Esophagus muscularis mucosa (tissue), 4 donors: ENCODE measurements around the gene NECTIN1. TPM values are rescaled to one million over a fixed set of nuclear protein-coding genes. Genes with fewer than 3 reads are reported as not detected.

Experiments used
- DNase-seq: peaks from one replicate; pipeline ENCODE4 v3.0.0-alpha.2; 2017; ENCODE audit errors: extremely low spot score
- H3K27ac ChIP-seq, 4 donors: fragments of 200-600 bp; sonication (generic); replicated peaks in 1 of 4; 1 replicate in 3 of 4; 2 replicates in 1 of 4; pipeline ENCODE4 v1.5.1; 2016 to 2019; ENCODE audit warnings: mild to moderate bottlenecking in 1 of 4
- H3K27me3 ChIP-seq, 4 donors: fragments of 200-600 bp; sonication (generic); one replicate each; pipeline versions ENCODE4 v1.5.1 to v1.6.0; 2016 to 2019
- H3K36me3 ChIP-seq, 4 donors: fragments of 200-600 bp; sonication (generic); one replicate each; pipeline ENCODE4 v1.5.1; 2016 to 2019
- H3K4me1 ChIP-seq, 4 donors: fragments of 200-600 bp; sonication (generic); one replicate each; pipeline ENCODE4 v1.5.1; 2016 to 2019
- H3K4me3 ChIP-seq, 4 donors: fragments of 200-600 bp; sonication (generic); 1 replicate in 2 of 4; 2 replicates in 2 of 4; pipeline ENCODE4 v1.5.1; 2016 to 2019; ENCODE audit warnings: mild to moderate bottlenecking in 4 of 4, moderate library complexity in 1 of 4
- H3K9me3 ChIP-seq, 4 donors: fragments of 200-600 bp; sonication (generic); 1 replicate in 3 of 4; 2 replicates in 1 of 4; pipeline ENCODE4 v1.5.1; 2016 to 2019
- EP300 ChIP-seq: sonication (generic); formaldehyde crosslinking; IDR thresholded peaks from one replicate; pipeline ENCODE4 v1.6.1; 2017; ENCODE audit warnings: antibody characterized with exemption
- POLR2A ChIP-seq: fragments of 450-650 bp; IDR thresholded peaks from one replicate; pipeline ENCODE4 v1.6.1; 2017; ENCODE audit warnings: antibody characterized with exemption, moderate library complexity, mild to moderate bottlenecking, low read depth
- POLR2AphosphoS5 ChIP-seq, 2 donors: sonication (generic); formaldehyde crosslinking; IDR thresholded peaks; one replicate each; pipeline ENCODE4 v1.6.1; 2017; ENCODE audit warnings: antibody characterized with exemption in 2 of 2
- WGBS: methylation state at CpG from one replicate; pipeline ENCODE4 v1.1.5; 2018; 5-methylcytosine and 5-hydroxymethylcytosine counted together
- intact Hi-C: fragments of 100-400 bp; cut with DNase I; formaldehyde crosslinking; loops from one replicate; pipeline ENCODE4 v1.15.1; 2023
- total RNA-seq, 4 donors: library from RNA; depleted of rRNA; stranded (reverse); fragments of >200 nt; gene quantifications; one replicate each; pipeline versions ENCODE4 v1.1.0 to v1.2.1, GENCODE V29; 2016
- TF ChIP-seq, protein P1 (sequence below), 3 experiments: fragments of 200-600 bp in 2 of 3; fragments of 450-650 bp in 1 of 3; sonication (generic) in 2 of 3; IDR thresholded peaks; one replicate each; pipeline ENCODE4 v1.5.1; 2017 to 2019; ENCODE audit warnings: antibody characterized with exemption in 3 of 3, mild to moderate bottlenecking in 2 of 3, moderate library complexity in 1 of 3

The NECTIN1 gene
- total RNA-seq, 4 donors from 2014 or later: 1.7 to 4.0 (median 2.5) TPM

DNA sequence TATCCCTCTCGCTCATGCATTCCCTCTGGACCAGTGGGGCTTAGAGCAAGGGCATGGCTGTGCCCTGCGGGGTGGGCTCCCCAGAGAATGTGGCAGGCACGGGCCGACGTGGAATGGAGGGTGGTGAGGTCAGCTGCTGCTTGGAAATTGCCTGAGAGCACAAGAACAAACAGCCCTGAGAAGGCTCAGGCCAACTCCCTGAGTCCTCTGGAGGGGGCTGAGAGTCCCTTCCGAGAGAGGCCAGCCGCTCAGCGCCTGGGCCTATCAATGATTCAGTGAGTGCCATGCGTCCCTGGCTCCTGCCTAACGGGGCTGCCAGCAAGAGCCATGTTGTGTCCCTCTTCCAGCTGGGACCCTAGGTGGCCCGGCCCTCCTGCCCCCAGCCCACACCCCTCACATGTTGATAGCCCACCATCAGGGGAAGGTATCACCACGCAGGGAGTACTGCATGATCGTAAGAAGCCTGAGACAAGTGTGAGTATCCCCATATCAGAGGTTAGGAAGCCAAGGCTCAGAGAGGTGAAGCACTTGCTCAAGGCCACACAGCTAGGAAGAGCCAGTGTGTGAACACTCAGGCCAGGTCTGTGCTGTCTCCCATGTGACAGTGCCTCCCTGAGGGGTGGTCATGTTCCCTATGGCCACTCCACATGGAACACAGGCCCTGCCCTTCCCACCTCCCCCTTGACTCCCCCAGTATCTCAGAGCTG, 55.8 kb downstream of the NECTIN1 start:
- no peak for DNase-seq
- intact Hi-C loops: no loop called here
- Histone ChIP-seq H3K27me3 (no peaks in the 10 kb centered on the region), H3K9me3 (no peaks in the 10 kb centered on the region), H3K4me1 (peaks cover 17 to 25% (median 22%) of the 10 kb centered on the region in 4 donors), H3K27ac (no peak overlapping the region), H3K4me3 (no peak overlapping the region), H3K36me3 (peaks cover 0 to 39% (median 23%) of the 10 kb centered on the region in 4 donors)
- 86% methylated on average over 13 of the region's 13 CpGs for WGBS
- TF ChIP-seq POLR2A (no peak), POLR2AphosphoS5 (IDR thresholded peaks at IDR 0.05) (no peak), EP300 (no peak)
- TF ChIP-seq, protein P1, sequence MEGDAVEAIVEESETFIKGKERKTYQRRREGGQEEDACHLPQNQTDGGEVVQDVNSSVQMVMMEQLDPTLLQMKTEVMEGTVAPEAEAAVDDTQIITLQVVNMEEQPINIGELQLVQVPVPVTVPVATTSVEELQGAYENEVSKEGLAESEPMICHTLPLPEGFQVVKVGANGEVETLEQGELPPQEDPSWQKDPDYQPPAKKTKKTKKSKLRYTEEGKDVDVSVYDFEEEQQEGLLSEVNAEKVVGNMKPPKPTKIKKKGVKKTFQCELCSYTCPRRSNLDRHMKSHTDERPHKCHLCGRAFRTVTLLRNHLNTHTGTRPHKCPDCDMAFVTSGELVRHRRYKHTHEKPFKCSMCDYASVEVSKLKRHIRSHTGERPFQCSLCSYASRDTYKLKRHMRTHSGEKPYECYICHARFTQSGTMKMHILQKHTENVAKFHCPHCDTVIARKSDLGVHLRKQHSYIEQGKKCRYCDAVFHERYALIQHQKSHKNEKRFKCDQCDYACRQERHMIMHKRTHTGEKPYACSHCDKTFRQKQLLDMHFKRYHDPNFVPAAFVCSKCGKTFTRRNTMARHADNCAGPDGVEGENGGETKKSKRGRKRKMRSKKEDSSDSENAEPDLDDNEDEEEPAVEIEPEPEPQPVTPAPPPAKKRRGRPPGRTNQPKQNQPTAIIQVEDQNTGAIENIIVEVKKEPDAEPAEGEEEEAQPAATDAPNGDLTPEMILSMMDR (IDR thresholded peaks at IDR 0.05): no peak

DNA sequence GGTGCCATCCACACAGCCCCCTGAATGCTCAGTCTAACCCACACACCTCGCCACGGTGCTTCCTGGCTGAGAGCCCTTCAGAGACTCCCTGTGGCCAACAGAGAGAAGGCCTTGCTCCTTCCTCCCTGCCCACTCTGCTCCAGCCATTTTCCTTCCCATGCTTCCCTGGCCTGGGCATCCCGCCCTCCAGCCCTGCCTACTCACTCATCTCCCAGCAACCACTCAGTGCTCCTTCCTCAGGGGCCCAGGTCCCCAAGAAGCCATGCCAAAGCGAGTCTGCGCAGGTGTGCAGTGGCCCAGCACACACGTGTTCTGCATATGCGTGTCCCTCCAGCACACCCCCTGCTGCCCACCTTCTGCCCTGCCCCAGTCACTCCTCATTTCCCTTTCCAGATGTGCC, 56.4 kb downstream of the NECTIN1 start:
- peaks cover 17 to 25% (median 22%) of the 10 kb centered on the region in 4 donors for H3K4me1 ChIP-seq
- H3K27me3 ChIP-seq: no peaks in the 10 kb centered on the region
- intact Hi-C loops: no loop called here
- TF ChIP-seq EP300 (no peak), POLR2AphosphoS5 (IDR thresholded peaks at IDR 0.05) (no peak), POLR2A (no peak)
- TF ChIP-seq, protein P1 (IDR thresholded peaks at IDR 0.05): no peak
- 91% methylated on average over 7 of the region's 7 CpGs for WGBS
- H3K4me3 ChIP-seq: no peak overlapping the region
- H3K36me3 ChIP-seq: peaks cover 0 to 33% (median 21%) of the 10 kb centered on the region in 4 donors
- no peaks in the 10 kb centered on the region for H3K9me3 ChIP-seq
- no peak for DNase-seq
- no peak overlapping the region for H3K27ac ChIP-seq

DNA sequence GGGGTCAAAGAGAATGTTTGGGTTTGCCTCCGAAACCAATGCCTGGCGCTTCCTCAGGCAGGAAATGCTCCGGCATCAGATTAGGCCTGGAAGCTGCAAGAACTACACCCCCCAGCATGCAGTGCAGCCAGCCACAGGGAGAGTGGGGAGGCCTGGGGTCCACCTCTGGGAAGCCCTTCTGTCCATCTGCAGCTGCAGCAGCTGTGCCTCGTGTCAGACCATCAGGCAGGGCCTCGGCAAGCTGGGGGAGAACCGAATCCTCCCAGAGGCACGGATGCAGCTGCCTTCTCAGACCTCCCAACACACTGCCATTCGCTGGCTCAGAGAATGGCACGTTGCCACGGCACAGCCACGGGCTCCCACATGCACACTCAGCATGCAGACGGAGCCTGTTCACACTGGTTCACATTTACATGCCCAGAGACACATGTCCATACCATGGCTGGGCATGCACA, 57.4 kb downstream of the NECTIN1 start:
- peaks cover 0 to 23% (median 14%) of the 10 kb centered on the region in 4 donors for H3K36me3 ChIP-seq
- H3K4me1 ChIP-seq: peaks cover 19 to 29% (median 25%) of the 10 kb centered on the region in 4 donors
- H3K27ac ChIP-seq: no peak overlapping the region
- no peaks in the 10 kb centered on the region for H3K9me3 ChIP-seq
- TF ChIP-seq POLR2A (no peak), EP300 (no peak), POLR2AphosphoS5 (IDR thresholded peaks at IDR 0.05) (no peak)
- TF ChIP-seq, protein P1 (IDR thresholded peaks at IDR 0.05): no peak
- H3K4me3 ChIP-seq: no peak overlapping the region
- WGBS: 66% methylated on average over 4 of the region's 12 CpGs
- intact Hi-C loops: no loop called here
- no peaks in the 10 kb centered on the region for H3K27me3 ChIP-seq
- no peak for DNase-seq

DNA sequence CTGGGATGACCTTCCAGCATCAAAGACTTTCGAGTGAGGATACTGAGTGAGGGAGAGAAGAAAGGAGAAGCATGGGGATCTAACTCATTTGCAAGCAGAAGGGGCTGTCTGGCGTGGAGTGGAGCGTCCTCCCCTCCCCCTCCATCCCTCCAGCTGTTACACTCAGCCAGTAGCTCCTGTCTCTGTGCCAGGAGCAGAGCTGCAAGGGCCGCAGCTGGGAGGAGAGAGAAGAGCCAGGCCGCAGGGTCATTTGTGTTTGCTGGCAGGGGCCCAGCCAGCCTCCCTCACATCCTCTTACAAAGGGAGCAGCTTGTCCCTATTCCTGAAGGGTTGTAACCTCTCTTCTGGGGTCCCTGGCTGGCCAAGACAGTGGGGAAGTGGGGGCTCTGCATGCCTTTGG, 57.9 kb downstream of the NECTIN1 start:
- no peak for DNase-seq
- intact Hi-C loops: no loop called here
- WGBS: 44% methylated on average over 4 of the region's 5 CpGs
- Histone ChIP-seq H3K27ac (no peak overlapping the region), H3K4me1 (peaks cover 20 to 34% (median 29%) of the 10 kb centered on the region in 4 donors), H3K4me3 (no peak overlapping the region), H3K9me3 (no peaks in the 10 kb centered on the region), H3K27me3 (no peaks in the 10 kb centered on the region), H3K36me3 (peaks cover 0 to 19% (median 12%) of the 10 kb centered on the region in 4 donors)
- TF ChIP-seq, protein P1 (IDR thresholded peaks at IDR 0.05): no peak
- TF ChIP-seq EP300: no peak
- no peak for TF ChIP-seq POLR2A
- TF ChIP-seq POLR2AphosphoS5 (IDR thresholded peaks at IDR 0.05): peak in 1 of 2 donors; percentile 25
